Duodenal mucosa (tissue), 2 donors: Measurements from ENCODE around the gene TRIP10.
"Not testable (repeated sequence)": the region's sequence is repeated elsewhere in the genome, so short reads cannot be mapped to it uniquely, and the experiment has no call there.

Experiments used
- H3K27ac ChIP-seq: one replicate; pipeline ENCODE4 v1.7.0; 2013; ENCODE audit warnings: low read depth, low read length
- H3K27me3 ChIP-seq, 2 donors: one replicate each; pipeline ENCODE4 v1.7.0; 2013; ENCODE audit warnings: low read length in 2 of 2, control low read depth in 1 of 2; ENCODE audit not compliant: insufficient read depth in 2 of 2, control insufficient read depth in 1 of 2
- H3K36me3 ChIP-seq, 2 donors: one replicate each; pipeline ENCODE4 v1.7.0; 2013; ENCODE audit warnings: low read length in 2 of 2, control low read depth in 1 of 2; ENCODE audit not compliant: insufficient read depth in 2 of 2, control insufficient read depth in 1 of 2
- H3K4me1 ChIP-seq, 2 donors: one replicate each; pipeline ENCODE4 v1.7.0; 2013; ENCODE audit warnings: low read length in 2 of 2, control low read depth in 1 of 2; ENCODE audit not compliant: insufficient read depth in 2 of 2, control insufficient read depth in 1 of 2
- H3K4me3 ChIP-seq, 2 donors: one replicate each; pipeline ENCODE4 v1.7.0; 2013; ENCODE audit warnings: low read length in 2 of 2, low read depth in 1 of 2
- H3K9ac ChIP-seq, 2 donors: one replicate each; pipeline ENCODE4 v1.7.0; 2013; ENCODE audit warnings: low read length in 2 of 2, low read depth in 1 of 2
- H3K9me3 ChIP-seq, 2 donors: one replicate each; pipeline ENCODE4 v1.7.0; 2013; ENCODE audit warnings: low read length in 2 of 2, control low read depth in 1 of 2; ENCODE audit not compliant: control insufficient read depth in 1 of 2

TRIP10 gene

DNA sequence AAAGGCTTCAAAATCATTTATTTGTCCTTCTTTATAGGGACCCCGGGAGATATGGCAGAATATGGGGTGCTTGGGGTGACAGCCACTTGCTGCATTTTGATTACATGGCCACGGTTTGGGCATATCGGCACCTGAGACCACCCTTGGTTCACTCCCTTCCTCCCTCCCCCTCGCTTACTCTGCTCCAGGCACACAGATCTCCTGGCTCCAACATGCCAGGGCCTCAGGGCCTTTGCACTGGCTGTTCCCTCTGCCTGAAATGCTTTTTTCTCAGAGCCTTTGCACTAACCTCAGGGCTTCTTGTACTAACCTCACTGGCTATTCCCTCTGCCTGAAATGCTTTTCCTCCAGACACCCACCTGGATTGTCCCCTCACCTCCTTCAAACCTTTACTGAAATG lies 56.8 kb downstream of the TRIP10 start:
- H3K36me3 ChIP-seq: no peaks in the 10 kb centered on the region
- H3K9me3 ChIP-seq: peaks cover 4 to 9% of the 10 kb centered on the region in 2 donors
- no peak overlapping the region for H3K4me3 ChIP-seq
- H3K27me3 ChIP-seq: no peaks in the 10 kb centered on the region
- no peak overlapping the region for H3K9ac ChIP-seq
- no peak overlapping the region for H3K27ac ChIP-seq
- H3K4me1 ChIP-seq: peaks cover 4 to 10% of the 10 kb centered on the region in 2 donors

DNA sequence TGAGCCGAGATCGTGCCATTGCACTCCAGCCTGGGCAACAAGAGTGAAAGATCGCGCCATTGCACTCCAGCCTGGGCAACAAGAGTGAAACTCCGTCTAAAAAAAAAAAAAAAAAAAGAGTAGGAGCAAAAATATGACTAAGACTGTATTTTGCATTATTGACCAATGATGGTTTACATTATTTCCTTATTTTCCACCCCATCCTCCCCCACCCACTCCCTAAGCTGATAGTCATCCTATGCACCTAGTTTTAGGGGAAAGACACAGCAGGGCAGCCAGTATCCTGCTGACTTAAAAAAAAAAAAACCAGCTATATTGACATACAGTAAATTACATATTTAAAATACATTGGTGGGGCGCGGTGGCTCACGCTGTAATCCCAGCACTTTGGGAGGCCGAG lies 58.2 kb downstream of the TRIP10 start:
- H3K4me1 ChIP-seq: peaks cover 7 to 19% of the 10 kb centered on the region in 2 donors
- H3K4me3 ChIP-seq: no peak overlapping the region
- no peak overlapping the region for H3K9ac ChIP-seq
- H3K27me3 ChIP-seq: no peaks in the 10 kb centered on the region
- no peak overlapping the region for H3K27ac ChIP-seq
- H3K9me3 ChIP-seq: peaks cover 4 to 9% of the 10 kb centered on the region in 2 donors
- no peaks in the 10 kb centered on the region for H3K36me3 ChIP-seq

DNA sequence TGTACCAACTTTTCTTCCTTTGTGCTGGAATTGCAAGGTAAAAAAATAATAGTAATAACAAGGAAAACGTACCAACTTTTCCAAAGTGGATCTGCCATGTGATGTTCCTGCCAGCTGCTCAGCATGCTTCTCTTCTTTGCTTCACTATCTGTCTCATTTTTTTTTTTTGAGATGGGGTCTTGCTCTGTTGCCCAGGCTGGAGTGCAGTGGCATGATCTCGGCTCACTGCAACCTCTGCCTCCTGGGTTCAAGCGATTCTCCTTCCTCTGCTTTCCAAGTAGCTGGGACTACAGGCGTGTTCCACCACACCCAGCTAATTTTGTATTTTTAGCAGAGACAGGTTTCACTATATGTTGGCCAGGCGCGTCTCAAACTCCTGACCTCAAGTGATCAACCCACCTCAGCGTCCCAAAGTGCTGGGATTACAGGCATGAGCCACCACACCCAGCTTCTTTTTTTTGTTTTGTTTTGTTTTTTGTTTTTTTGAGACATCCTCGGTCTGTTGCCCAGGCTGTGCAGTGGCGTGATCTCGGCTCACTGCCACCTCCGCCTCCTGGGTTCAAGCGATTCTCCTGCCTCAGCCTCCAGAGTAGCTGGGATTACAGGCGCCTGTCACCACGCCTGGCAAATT lies 60.8 kb downstream of the TRIP10 start:
- H3K27me3 ChIP-seq, H3K27ac ChIP-seq, H3K4me3 ChIP-seq, H3K9me3 ChIP-seq, H3K36me3 ChIP-seq, H3K9ac ChIP-seq: not testable (repeated sequence)
- H3K4me1 ChIP-seq: peaks cover 7 to 24% of the 10 kb centered on the region in 2 donors

DNA sequence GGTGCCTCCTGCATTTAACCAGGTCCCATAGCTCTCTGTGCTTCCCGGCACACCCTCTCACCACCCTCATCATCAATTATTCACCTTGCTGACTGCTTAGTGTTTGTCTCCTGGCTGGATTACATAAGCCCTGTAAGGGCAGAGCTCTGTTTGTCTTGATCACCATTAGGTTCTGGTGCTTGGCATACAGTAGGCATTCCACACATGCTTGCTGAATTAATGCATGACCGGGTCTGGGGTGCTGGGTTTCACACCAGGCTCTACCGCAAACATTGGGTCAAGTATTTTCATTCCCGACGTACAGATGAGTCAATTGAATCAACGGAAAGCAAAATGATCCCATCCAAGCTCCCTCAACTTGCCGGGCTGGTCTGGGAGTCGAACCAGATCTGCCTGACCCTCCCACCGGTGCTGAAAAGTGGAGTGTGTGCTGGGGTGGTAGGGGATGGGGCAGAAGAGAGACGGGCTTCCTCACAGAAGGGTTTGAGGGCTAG lies 61.6 kb downstream of the TRIP10 start:
- Histone ChIP-seq H3K36me3 (no peaks in the 10 kb centered on the region), H3K4me1 (peaks cover 7 to 24% of the 10 kb centered on the region in 2 donors), H3K4me3 (peak overlapping the region; percentile 53 to 69), H3K27me3 (no peaks in the 10 kb centered on the region), H3K9me3 (no peaks in the 10 kb centered on the region), H3K9ac (peak overlapping the region in 1 of 2 donors; percentile 47), H3K27ac (no peak overlapping the region)
